GM13977 (cell line): ENCODE measurements around the gene TEX2.

Experiments
- DNase-seq: peaks from one replicate; pipeline ENCODE4 v3.0.0; 2012; ENCODE audit warnings: low spot score
- CTCF ChIP-seq: IDR thresholded peaks from 2 replicates; pipeline ENCODE4 v1.5.1; 2012; ENCODE audit warnings: mild to moderate bottlenecking, control low read depth; ENCODE audit not compliant: insufficient read depth; ENCODE audit errors: extremely low read depth, missing control alignments
- in situ Hi-C: fragments of 300-500 bp; cut with MboI; formaldehyde crosslinking; loops from one replicate; pipeline ENCODE4 v1.12.0; 2022; ENCODE audit warnings: low sequenced_read_pairs, low pct_unique_long_range_greater_than_20kb, mixed read lengths, inconsistent platforms; ENCODE audit not compliant: unreplicated experiment

The TEX2 gene

GRCh38 chr17:64259922-64260321 is 3.1 kb downstream of the TEX2 start:
- TF ChIP-seq CTCF, result no peak
- in situ Hi-C loops, result no loop called here
- DNase-seq, result no peak

- in situ Hi-C loops, result no loop called here
- no peak for DNase-seq
- TF ChIP-seq CTCF, result no peak
Measured at GRCh38 chr17:64259426-64259825, 3.6 kb downstream of the TEX2 start.

DNA sequence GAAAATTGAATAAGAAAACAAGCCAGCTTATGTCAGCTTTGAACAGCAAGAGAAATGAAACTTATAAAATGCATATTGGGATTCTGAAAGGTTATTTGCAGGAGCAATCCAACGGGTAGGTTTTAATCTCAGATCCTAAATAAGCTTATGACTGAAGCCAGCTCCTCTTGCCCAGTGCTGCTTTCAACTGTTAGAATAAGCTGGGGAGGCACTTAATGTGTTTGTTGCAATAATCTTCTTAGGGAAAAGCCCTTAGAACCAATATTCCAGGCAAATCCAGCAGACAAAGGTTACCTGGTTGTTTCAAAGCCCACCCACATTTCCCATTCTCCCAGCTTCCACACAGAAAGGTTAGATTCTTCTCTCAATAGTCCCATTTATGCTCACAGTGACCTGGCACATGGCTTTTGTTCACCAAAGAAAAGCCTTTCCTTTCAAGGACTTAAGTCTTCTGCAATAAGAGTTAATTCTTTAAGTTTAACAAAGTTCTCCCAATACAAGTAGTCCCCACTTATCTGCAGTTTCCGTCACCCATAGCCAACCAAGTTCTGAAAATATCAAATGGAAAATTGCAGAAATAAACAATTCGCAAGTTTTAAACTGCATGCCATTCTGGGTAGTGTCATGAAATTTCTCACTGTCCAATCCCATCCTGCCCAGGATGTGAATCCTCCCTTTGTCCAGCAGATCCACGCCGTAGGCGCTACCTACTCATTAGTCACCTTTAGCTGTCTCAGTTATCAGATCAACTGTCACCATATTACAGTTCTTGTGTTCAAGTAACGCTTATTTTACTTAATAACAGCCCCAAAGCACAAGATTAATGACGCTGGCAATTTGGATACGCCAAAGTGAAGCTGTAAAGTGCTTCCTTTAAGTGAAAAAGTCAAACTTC is 5.9 kb downstream of the TEX2 start:
- no peak for DNase-seq

DNA sequence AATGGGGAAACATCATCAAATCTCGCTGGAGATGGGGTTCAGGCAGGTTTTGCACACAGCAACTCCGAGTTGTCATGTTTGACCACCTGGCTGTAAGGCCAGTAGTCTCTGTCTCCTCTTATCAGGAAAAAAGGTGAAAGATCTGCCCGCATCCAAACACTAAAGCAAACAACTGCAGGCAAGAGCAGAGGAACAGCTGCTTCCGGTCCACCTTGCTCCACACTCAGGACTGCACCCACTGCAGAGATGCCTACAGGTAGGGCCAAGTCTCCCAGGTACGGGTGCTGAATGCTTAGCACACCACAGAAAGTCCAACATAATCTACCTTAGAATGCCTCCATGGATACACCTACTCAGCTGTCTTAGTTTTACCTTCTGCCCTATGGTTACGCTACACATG is 7.3 kb downstream of the TEX2 start:
- no peak for DNase-seq
- in situ Hi-C loops, result no loop called here
- TF ChIP-seq CTCF, result no peak

More for the DNA sequence above, 5.9 kb downstream of the TEX2 start:
- no peak for TF ChIP-seq CTCF
- in situ Hi-C loops, result no loop called here

DNA sequence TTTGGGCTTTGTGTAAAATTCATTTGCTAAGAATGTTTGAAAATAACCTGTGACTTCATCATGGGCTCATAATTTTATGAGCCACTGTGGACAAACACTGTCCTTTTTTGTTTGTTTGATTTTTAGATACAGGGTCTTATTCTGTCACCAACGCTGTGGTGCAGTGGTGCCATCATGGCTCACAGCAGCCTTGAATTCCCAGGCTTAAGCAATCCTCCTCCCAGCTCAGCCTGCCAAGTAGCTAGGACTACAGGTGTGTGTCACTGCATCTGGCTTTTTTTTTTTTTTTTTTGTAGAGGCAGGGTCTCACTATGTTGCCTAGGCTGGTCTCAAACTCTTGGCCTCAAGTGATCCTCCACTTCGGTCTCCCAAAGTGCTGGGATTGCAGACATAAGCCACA is 8.3 kb downstream of the TEX2 start:
- no peak for TF ChIP-seq CTCF
- in situ Hi-C loops, result no loop called here
- DNase-seq, result no peak

- no peak for TF ChIP-seq CTCF
- DNase-seq, result no peak
- in situ Hi-C loops, result no loop called here
Measured at GRCh38 chr17:64253470-64253869, 9.6 kb downstream of the TEX2 start.
